Neural cell (in vitro differentiated cells): ENCODE measurements around the gene TSPAN15. TPM values are rescaled to one million over a fixed set of nuclear protein-coding genes. Genes with fewer than 3 reads are reported as not detected.

Experiments
- H2AFZ ChIP-seq: fragments of 200-600, 300-800 bp; sonication (generic), shearing (Covaris generic); 2 replicates; pipeline ENCODE4 v1.6.0; 2014; ENCODE audit warnings: low read depth, mild to moderate bottlenecking, antibody characterized with exemption, low read length, moderate library complexity
- H3F3A ChIP-seq: fragments of 200-600 bp; shearing (Covaris generic); 2 replicates; pipeline ENCODE4 v1.6.1; 2016; ENCODE audit warnings: mild to moderate bottlenecking, moderate library complexity, mixed read lengths, antibody characterized with exemption, low read length; ENCODE audit not compliant: insufficient read depth, poor library complexity, severe bottlenecking
- H3K27ac ChIP-seq: fragments of 200-600, 300-800 bp; sonication (generic), shearing (Covaris generic); 2 replicates; pipeline ENCODE4 v1.5.1; 2014; ENCODE audit warnings: mild to moderate bottlenecking, low read length, moderate library complexity
- H3K27me3 ChIP-seq: fragments of 300-800, 200-600 bp; sonication (generic), shearing (Covaris generic); 2 replicates; pipeline ENCODE4 v1.6.0; 2014; ENCODE audit warnings: mild to moderate bottlenecking, low read depth, low read length, moderate library complexity; ENCODE audit not compliant: insufficient read depth
- H3K36me3 ChIP-seq: fragments of 300-800, 200-600 bp; sonication (generic), shearing (Covaris generic); 2 replicates; pipeline ENCODE4 v1.5.1; 2014; ENCODE audit warnings: mild to moderate bottlenecking, antibody characterized with exemption, low read length, moderate library complexity; ENCODE audit not compliant: insufficient read depth
- H3K4me2 ChIP-seq: fragments of 300-800, 200-600 bp; sonication (generic), shearing (Covaris generic); 2 replicates; pipeline ENCODE4 v1.6.0; 2014; ENCODE audit warnings: mild to moderate bottlenecking, low read length
- H3K4me3 ChIP-seq: fragments of 300-800, 200-600 bp; sonication (generic), shearing (Covaris generic); 2 replicates; pipeline ENCODE4 v1.5.1; 2014; ENCODE audit warnings: mild to moderate bottlenecking, low read length, moderate library complexity
- H3K79me2 ChIP-seq: fragments of 200-600 bp; shearing (Covaris generic); replicated peaks from 2 replicates; pipeline ENCODE4 v1.6.0; 2014; ENCODE audit warnings: mild to moderate bottlenecking, low read length, moderate library complexity; ENCODE audit not compliant: insufficient read depth
- H3K9ac ChIP-seq: fragments of 300-800, 200-600 bp; sonication (generic), shearing (Covaris generic); 2 replicates; pipeline ENCODE4 v1.6.1; 2016; ENCODE audit warnings: mild to moderate bottlenecking, low read length, mixed read lengths
- H3K9me2 ChIP-seq: fragments of 200-600 bp; shearing (Covaris generic); 2 replicates; pipeline ENCODE4 v1.6.1; 2016; ENCODE audit warnings: mild to moderate bottlenecking, low read length, mixed read lengths; ENCODE audit not compliant: insufficient read depth
- H3K9me3 ChIP-seq: fragments of 200-600, 300-800 bp; sonication (generic), shearing (Covaris generic); 2 replicates; pipeline ENCODE4 v1.6.1; 2016; ENCODE audit warnings: mild to moderate bottlenecking, mixed run types, low read length, moderate library complexity, mixed read lengths
- H4K20me1 ChIP-seq: fragments of 200-600 bp; shearing (Covaris generic); 2 replicates; pipeline ENCODE4 v1.6.1; 2016; ENCODE audit warnings: mild to moderate bottlenecking, mixed run types; ENCODE audit not compliant: insufficient read depth
- EP300 ChIP-seq: fragments of 450-650 bp; conservative IDR thresholded peaks from 2 replicates; pipeline ENCODE4 v1.6.1; 2014; ENCODE audit warnings: antibody characterized with exemption, mild to moderate bottlenecking, moderate library complexity; ENCODE audit not compliant: poor library complexity, severe bottlenecking
- EZH2 ChIP-seq: fragments of 200-600, 300-800 bp; shearing (Covaris generic), sonication (generic); IDR thresholded peaks from 2 replicates; pipeline ENCODE4 v1.6.1; 2014; ENCODE audit warnings: antibody characterized with exemption, low read length, borderline replicate concordance, mild to moderate bottlenecking; ENCODE audit not compliant: insufficient read depth, poor library complexity, severe bottlenecking
- MXI1 ChIP-seq: fragments of 450-650 bp; conservative IDR thresholded peaks from 2 replicates; pipeline ENCODE4 v1.6.1; 2014; ENCODE audit warnings: antibody characterized with exemption, mild to moderate bottlenecking; ENCODE audit not compliant: poor library complexity, severe bottlenecking
- POLR2AphosphoS5 ChIP-seq: IDR thresholded peaks from 2 replicates; pipeline ENCODE4 v1.6.1; 2012
- RAD21 ChIP-seq: fragments of 450-650 bp; conservative IDR thresholded peaks from 2 replicates; pipeline ENCODE4 v1.6.1; 2014; ENCODE audit warnings: antibody characterized with exemption, mild to moderate bottlenecking, moderate library complexity
- SMC3 ChIP-seq: fragments of 450-650 bp; conservative IDR thresholded peaks from 2 replicates; pipeline ENCODE4 v1.6.1; 2014; ENCODE audit warnings: antibody characterized with exemption, mild to moderate bottlenecking, moderate library complexity; ENCODE audit not compliant: poor library complexity
- TAF1 ChIP-seq: IDR thresholded peaks from 2 replicates; pipeline ENCODE4 v1.6.1; 2012; ENCODE audit warnings: low read depth
- polyA plus RNA-seq: library from polyadenylated mRNA; depleted of rRNA; stranded (reverse); fragments of >200 nt; gene quantifications from 2 replicates; pipeline ENCODE4 v1.2.3, GENCODE V29; 2014
- TF ChIP-seq, protein P1 (sequence below): fragments of 450-650 bp; IDR thresholded peaks from 2 replicates; pipeline ENCODE4 v1.5.1; 2014; ENCODE audit warnings: antibody characterized with exemption, mild to moderate bottlenecking, moderate library complexity; ENCODE audit not compliant: poor library complexity, severe bottlenecking
- TF ChIP-seq, protein P2 (sequence below): IDR thresholded peaks from 2 replicates; pipeline ENCODE4 v1.6.1; 2012; ENCODE audit warnings: borderline replicate concordance

Gene TSPAN15
- polyA plus RNA-seq, 1 donor from 2014 or later = 1.2 TPM

DNA sequence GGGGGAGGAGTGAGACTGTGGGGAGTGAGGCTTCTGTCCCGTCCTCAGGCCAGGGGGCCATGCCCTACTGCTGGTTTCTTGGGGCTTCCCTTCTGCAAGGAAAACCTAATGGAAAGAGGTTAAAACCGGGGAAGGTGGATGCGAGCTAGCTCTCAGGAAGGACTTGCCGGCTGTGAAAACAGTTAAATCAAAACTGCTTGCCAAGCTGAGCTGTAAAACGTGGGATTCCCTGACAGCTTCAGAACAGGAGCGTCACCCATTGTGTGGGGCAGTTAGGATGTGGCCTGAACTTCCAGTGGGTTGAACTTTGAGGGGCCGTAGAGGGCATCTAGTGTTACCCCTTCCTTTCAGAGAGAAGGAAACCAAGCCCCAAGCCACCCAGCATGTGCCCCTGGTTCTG, 13.1 kb downstream of the TSPAN15 start:
- Histone ChIP-seq H3K4me3 (no peak overlapping the region), H3K27ac (no peak overlapping the region), H3K36me3 (no peaks in the 10 kb centered on the region), H3F3A (no peaks in the 10 kb centered on the region), H3K4me2 (no peak overlapping the region), H3K9ac (no peak overlapping the region), H4K20me1 (no peaks in the 10 kb centered on the region), H3K79me2 (no peaks in the 10 kb centered on the region), H3K27me3 (no peaks in the 10 kb centered on the region), H3K9me2 (no peaks in the 10 kb centered on the region), H2AFZ (no peak overlapping the region), H3K9me3 (no peaks in the 10 kb centered on the region)
- TF ChIP-seq, protein P1, sequence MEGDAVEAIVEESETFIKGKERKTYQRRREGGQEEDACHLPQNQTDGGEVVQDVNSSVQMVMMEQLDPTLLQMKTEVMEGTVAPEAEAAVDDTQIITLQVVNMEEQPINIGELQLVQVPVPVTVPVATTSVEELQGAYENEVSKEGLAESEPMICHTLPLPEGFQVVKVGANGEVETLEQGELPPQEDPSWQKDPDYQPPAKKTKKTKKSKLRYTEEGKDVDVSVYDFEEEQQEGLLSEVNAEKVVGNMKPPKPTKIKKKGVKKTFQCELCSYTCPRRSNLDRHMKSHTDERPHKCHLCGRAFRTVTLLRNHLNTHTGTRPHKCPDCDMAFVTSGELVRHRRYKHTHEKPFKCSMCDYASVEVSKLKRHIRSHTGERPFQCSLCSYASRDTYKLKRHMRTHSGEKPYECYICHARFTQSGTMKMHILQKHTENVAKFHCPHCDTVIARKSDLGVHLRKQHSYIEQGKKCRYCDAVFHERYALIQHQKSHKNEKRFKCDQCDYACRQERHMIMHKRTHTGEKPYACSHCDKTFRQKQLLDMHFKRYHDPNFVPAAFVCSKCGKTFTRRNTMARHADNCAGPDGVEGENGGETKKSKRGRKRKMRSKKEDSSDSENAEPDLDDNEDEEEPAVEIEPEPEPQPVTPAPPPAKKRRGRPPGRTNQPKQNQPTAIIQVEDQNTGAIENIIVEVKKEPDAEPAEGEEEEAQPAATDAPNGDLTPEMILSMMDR = no peak
- TF ChIP-seq EZH2 = no peak
- TF ChIP-seq RAD21 = no peak

DNA sequence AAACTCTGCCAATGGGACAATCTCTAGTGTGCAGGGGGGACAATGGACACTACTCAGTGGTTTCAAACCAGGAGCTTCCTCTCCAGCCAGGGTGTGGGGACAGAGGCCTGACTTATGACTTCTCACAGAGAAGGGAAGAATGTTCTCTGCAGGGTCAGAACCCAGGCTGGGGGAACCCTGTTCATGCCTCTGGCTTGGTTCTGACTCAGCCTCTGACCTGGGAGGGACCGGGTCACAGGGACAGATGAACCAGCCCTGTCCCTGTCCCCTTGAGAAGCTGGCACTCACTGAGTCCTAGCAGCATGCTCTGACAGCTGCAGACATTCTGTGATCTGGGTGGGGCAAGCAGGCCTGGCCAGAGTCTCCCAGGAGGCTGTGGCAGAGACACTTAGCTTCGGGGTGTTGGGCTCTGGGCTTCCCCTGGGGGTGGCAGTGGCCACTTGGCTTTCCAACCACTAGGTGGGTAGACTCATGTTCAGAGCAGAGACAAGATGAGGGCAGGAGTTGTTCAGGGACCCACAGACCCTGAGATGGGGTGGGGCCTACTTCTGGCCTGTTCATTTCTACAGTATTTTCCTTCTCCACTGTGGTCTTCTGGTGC, 13.6 kb downstream of the TSPAN15 start:
- Histone ChIP-seq H3K4me2 (no peak overlapping the region), H3K27me3 (no peaks in the 10 kb centered on the region), H3K9me2 (no peaks in the 10 kb centered on the region), H3K4me3 (no peak overlapping the region), H4K20me1 (no peaks in the 10 kb centered on the region), H3K9me3 (no peaks in the 10 kb centered on the region), H3K9ac (no peak overlapping the region), H3K36me3 (no peaks in the 10 kb centered on the region), H3F3A (no peaks in the 10 kb centered on the region), H3K27ac (no peak overlapping the region), H3K79me2 (no peaks in the 10 kb centered on the region), H2AFZ (no peak overlapping the region)
- TF ChIP-seq, protein P1 = no peak
- TF ChIP-seq, protein P2, sequence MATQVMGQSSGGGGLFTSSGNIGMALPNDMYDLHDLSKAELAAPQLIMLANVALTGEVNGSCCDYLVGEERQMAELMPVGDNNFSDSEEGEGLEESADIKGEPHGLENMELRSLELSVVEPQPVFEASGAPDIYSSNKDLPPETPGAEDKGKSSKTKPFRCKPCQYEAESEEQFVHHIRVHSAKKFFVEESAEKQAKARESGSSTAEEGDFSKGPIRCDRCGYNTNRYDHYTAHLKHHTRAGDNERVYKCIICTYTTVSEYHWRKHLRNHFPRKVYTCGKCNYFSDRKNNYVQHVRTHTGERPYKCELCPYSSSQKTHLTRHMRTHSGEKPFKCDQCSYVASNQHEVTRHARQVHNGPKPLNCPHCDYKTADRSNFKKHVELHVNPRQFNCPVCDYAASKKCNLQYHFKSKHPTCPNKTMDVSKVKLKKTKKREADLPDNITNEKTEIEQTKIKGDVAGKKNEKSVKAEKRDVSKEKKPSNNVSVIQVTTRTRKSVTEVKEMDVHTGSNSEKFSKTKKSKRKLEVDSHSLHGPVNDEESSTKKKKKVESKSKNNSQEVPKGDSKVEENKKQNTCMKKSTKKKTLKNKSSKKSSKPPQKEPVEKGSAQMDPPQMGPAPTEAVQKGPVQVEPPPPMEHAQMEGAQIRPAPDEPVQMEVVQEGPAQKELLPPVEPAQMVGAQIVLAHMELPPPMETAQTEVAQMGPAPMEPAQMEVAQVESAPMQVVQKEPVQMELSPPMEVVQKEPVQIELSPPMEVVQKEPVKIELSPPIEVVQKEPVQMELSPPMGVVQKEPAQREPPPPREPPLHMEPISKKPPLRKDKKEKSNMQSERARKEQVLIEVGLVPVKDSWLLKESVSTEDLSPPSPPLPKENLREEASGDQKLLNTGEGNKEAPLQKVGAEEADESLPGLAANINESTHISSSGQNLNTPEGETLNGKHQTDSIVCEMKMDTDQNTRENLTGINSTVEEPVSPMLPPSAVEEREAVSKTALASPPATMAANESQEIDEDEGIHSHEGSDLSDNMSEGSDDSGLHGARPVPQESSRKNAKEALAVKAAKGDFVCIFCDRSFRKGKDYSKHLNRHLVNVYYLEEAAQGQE = no peak
- TF ChIP-seq EP300 (no peak), MXI1 (no peak), TAF1 (no peak), SMC3 (no peak), RAD21 (no peak), POLR2AphosphoS5 (no peak), EZH2 (no peak)
